ENCODE data around the gene TESK2.
"Not testable (repeated sequence)": the region's sequence is repeated elsewhere in the genome, so short reads cannot be mapped to it uniquely, and the experiment has no call there.

The TESK2 gene

GRCh38 chr1:45490626-45491486 is at the start of gene TESK2:
Gene TESK2 (minus strand): TSS chr1:45491163. CDS start chr1:45457785, 33,378 bp downstream.
- peak; percentile 100 for DNase-seq

- no peak for DNase-seq
These were observed 45.9 kb upstream of the TESK2 start for GRCh38 chr1:45536886-45537285.

- no peak for DNase-seq
These were observed 45.2 kb upstream of the TESK2 start for GRCh38 chr1:45535988-45536766.

- DNase-seq = no peak
These were observed 40.9 kb upstream of the TESK2 start for GRCh38 chr1:45531873-45532272.

- DNase-seq = no peak
These were observed 39.7 kb upstream of the TESK2 start for GRCh38 chr1:45530632-45531135.

GRCh38 chr1:45526135-45526644 is 35.2 kb upstream of the TESK2 start:
- no peak for DNase-seq

- not testable (repeated sequence) for DNase-seq
These were observed 33.0 kb upstream of the TESK2 start for GRCh38 chr1:45523975-45524374.

GRCh38 chr1:45523516-45523915 is 32.6 kb upstream of the TESK2 start:
- not testable (repeated sequence) for DNase-seq

- DNase-seq = no peak
These were observed 31.6 kb upstream of the TESK2 start for GRCh38 chr1:45522324-45523104.

- peak; percentile 97 for DNase-seq
These were observed 30.7 kb upstream of the TESK2 start, which contains the start of gene PRDX1 for GRCh38 chr1:45521413-45522323. Gene PRDX1 (minus strand): TSS chr1:45521884. CDS start chr1:45519043, 2,841 bp downstream.

- not testable (repeated sequence) for DNase-seq
These were observed 28.8 kb upstream of the TESK2 start for GRCh38 chr1:45519774-45520173.

GRCh38 chr1:45518910-45519309 is 27.9 kb upstream of the TESK2 start:
- DNase-seq = no peak

GRCh38 chr1:45518366-45518765 is 27.4 kb upstream of the TESK2 start:
- DNase-seq = not testable (repeated sequence)

- no peak for DNase-seq
These were observed 25.5 kb upstream of the TESK2 start for GRCh38 chr1:45516465-45516864.

GRCh38 chr1:45516036-45516435 is 25.1 kb upstream of the TESK2 start:
- no peak for DNase-seq

GRCh38 chr1:45513532-45514260 is 22.7 kb upstream of the TESK2 start:
- not testable (repeated sequence) for DNase-seq

GRCh38 chr1:45512641-45513054 is 21.7 kb upstream of the TESK2 start:
- peak; percentile 40 for DNase-seq

- no peak for DNase-seq
These were observed 20.1 kb upstream of the TESK2 start for GRCh38 chr1:45510972-45511527.

- no peak for DNase-seq
These were observed 19.3 kb upstream of the TESK2 start for GRCh38 chr1:45510036-45510971.

All from NCI-H526 treated with DMSO at 0.1 percent for 48 hours (cell line).